NOMO-1 treated with DMSO at 0.1 percent for 48 hours (cell line): ENCODE measurements around the gene PEX5.

Source experiments
- DNase-seq: peaks from one replicate; lab custom pipeline; 2025; ENCODE audit not compliant: unreplicated experiment; lab: John Stamatoyannopoulos, UW

The PEX5 gene

DNA sequence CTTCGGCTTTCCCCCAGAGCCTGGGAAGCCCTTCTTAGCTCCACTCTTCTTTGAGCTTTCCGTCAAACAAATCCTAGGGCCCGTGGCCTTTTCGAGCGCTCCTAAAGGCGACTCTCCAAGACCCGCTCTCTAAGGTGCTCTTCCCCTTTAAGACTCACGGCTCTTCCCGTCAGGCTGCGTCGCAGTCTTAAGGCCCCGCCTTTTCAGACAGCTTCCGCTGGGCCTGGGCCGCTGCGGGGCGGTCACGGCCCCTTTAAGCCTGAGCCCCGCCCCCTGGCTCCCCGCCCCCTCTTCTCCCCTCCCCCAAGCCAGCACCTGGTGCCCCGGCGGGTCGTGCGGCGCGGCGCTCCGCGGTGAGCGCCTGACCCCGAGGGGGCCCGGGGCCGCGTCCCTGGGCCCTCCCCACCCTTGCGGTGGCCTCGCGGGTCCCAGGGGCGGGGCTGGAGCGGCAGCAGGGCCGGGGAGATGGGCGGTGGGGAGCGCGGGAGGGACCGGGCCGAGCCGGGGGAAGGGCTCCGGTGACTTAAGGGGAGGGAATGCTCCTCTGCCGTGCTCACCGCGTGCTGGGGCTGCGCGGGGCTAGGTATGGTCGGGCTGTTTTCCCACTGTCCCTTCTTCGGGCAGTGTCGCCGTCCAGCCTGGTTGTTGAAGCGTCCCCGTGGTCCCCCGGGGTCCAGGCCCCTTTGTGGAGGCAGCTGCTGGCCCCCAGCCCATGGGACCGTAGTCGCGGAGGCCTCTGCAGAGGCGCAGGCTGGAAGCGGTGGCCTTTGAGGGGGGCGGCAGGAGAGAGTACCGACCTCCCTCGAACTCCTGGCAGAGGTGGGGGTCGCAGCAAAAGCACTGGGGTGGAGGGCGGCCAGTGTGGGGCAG lies at the start of gene PEX5:
Gene PEX5, plus strand, starts transcription at position 289 of the 870 bp plus-strand sequence. CDS start 692 bp downstream, outside the sequence.
- DNase-seq, result peak; percentile 92

DNA sequence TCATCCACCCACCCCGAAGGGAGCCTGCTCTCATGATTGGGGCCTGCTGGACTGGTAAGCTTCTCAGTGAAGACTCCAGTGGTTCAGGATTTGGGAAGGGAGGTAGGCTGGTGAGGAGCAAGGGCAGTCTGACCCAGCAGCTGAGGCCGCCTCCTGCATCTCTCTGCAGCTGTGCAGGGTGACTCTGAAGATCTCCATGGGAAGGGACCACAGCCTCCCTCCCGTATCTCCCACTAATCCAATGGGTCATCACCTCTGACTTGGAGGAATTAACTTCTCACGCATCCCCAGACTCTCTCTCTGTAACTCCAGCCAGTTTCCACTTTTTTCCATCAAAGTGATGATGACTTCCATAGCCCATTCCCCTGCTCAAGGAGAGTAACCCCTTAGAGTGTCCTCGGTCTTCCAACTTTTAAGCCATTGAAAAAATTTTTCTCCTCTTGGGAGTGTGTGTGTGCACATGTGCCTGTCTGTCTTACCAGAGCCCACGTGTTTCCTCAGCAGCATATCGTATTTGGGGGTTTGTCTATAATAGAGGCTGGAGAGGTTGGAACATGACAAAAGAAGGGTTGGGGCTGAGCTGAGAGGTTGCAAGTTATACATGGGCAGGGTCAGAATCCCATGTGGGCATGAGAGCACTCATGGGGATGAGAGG lies 48.0 kb upstream of the PEX5 start:
- no peak for DNase-seq

DNA sequence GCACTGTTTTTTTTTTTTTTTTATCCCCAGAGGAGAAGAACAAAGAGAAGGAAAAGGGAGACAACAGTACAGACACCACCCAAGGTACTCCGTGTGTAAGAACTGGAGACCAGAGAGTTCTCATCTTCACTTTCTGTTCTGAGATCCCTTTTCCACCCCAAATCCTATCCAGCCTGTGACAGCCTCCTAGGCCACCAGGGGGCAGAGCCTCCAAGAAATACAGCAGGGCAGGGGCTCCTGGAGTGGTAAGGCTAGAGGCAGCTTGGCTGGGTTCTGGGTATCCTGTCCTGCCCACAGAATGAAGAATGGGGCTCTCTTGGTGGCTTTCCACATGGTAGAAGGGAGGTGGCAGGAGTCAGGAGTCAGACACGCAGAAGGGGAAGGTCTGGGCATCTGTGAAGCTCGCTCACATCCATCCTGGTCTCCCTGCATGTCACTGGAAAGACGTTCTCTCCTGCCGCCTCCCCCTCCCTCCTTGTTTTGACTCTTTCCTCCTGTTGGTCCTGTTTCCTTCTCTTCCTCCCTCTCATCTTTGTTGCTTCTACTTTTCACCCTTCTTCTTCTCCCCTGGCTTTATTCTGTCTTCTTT lies 47.3 kb upstream of the PEX5 start:
- DNase-seq, result peak; percentile 31

DNA sequence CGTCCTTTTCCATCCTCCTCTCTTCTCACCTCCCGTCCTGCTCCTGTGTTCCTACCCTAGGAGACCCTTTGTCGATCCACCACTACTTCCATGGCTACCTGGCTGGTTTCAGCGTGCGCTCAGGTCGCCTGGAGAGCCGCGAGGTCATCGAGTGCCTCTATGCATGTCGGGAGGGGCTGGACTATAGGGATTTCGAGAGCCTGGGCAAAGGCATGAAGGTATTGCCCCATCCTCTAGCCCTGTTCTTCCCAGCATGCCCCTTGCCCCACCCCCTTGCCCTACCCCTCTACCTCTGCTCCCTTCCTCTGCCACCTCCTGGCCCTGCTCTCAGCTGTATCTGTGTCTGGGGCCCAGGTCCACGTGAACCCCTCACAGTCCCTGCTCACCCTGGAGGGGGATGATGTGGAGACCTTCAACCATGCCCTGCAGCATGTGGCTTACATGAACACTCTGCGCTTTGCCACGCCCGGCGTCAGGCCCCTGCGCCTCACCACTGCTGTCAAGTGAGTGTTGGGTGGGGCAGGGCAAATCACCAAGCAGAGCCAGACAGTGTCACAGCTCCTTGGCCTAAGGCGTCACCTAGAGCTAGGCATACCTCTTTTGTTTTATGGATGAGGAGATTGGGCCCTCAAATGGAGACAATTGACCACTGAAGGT lies 46.5 kb upstream of the PEX5 start:
- no peak for DNase-seq

DNA sequence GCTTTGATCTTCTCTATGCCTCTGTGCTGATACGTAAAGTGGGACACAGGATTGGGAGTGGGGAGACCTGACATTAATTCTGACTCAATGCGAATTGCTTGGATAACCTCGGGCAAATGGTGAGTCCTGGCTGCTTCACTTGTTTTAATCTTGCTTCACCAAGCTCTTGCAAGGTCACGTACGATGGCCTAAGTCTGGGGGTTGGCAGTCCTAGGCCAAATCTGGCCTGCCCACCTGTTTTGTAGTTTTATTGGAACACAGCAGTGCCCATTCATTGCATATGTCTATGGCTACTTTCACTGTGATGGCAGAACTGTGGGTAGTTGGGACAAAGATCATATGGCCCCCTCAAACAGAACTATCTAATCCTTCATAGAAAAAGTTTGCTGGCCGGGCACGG lies 45.9 kb upstream of the PEX5 start:
- no peak for DNase-seq

DNA sequence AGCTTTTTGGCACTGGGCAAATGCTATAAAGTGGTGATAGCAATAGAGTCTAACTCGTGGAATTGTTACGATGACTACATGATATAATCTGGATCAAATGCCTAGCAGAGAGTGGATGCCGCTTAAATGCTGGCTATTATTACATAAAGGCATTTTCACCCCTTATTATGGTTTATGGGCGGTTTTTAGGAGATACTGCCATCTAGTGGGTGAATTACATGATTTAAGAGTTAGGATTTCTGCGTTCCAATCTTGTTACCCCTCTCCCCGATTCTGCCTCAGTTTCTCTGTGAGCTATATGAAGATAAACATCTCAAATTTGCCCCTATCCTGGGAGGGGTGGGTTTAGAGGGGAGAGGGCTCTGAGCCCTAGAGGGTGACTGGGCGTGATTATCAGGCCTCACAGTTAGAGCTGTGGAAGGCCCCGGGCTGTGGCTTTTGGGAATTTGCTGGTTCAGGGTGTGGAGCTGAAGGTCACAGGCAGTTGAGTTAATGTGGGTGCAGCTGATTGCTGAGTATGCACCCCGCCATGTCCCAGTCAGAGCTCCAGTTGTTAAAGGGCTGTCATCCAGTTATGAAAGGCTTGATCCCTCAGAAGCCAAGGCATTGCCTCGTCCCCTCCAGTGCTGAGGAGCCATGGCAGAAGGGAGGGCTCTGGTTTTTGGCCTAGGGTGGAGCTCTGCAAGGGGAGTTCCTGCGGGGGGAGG lies 44.9 kb upstream of the PEX5 start:
- DNase-seq, result no peak

DNA sequence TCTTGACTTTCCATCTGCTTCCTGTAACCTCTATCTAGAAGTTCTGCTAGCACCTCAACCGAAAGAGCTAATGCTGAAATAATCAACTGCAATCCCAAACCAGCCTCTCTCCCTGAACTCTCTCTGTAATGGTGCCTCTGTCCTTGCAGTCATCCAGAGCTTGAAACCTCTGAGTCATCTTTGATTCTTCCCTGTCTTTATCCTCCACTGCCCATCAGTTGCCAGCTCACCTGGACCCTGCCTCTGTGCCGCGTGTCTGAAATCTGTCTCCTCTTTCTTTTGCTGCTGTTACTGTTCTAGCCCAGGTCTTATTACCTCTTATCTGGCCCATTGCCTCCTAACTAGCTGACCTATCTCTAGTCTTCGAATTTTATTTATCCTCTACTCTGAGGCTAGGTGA lies 43.8 kb upstream of the PEX5 start:
- no peak for DNase-seq

DNA sequence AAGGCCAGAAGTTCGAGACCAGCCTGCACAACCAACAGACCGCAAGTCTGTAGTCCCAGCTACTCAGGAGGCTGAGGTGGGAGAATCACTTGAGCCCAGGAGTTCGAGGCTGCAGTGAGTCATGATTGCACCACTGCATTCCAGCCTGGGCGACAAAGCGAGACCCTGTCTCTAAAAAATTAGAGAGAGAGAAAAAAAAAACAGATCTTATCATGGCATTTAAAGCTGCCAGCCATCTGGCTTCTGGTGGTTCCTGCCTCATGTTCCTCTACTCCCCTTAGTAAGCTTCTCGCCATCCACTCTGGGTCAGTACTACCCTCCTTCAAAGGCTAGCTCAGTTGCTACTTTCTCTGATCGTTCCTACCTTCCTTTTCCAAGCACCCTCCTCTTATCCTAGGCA lies 43.3 kb upstream of the PEX5 start:
- DNase-seq, result no peak

DNA sequence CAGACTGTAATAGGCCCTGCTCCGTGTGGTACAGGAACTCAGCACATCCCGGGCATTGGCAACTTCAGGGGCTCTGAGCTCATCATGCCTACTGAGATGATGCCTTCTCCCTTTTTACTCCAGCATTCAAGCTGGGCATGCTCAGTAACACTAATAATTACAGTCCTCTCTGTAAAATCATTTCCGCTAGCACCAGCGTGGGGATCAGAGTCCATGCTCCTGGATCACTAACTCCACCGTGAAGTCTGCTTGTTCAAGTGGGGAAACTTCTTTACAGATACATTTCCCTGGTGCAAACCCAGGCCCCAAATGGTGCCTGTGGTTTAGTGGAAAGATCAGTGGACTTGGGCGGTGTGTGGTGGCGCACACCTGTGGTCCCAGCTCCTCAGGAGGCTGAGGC lies 42.6 kb upstream of the PEX5 start:
- DNase-seq, result no peak

DNA sequence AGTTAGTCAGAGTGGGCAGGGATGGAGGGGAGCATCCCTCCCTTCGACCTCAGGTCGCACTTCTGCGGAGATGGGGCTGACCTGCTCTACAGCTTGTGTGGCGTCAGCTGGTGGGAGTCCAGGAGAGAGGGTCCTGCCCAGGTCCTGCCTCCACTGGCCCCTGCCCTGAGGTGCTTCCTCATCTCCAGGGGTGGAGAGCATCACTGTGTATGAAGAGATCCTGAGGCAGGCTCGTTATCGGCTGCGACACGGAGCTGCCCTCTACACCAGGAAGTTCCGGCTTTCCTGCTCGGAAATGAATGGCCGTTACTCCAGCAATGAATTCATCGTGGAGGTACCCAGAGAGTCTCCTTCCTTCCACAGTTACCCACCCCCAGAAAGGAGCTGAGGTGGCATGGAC lies 39.1 kb upstream of the PEX5 start:
- no peak for DNase-seq

DNA sequence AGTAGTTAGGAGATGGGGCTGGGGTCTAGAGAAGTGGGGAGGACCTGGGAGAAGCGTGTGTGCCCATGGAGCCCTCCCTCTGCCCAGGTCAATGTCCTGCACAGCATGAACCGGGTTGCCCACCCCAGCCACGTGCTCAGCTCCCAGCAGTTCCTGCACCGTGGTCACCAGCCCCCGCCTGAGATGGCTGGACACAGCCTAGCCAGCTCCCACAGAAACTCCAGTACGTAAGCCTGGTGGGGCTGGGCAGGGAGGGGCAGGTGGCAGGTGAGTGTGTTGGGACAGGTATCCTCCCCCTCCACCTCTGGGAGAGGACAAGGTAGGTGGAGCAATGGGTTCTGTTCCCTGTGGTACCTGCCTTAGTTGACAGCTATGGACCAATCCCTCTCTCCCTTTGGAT lies 38.6 kb upstream of the PEX5 start:
- DNase-seq, result no peak

DNA sequence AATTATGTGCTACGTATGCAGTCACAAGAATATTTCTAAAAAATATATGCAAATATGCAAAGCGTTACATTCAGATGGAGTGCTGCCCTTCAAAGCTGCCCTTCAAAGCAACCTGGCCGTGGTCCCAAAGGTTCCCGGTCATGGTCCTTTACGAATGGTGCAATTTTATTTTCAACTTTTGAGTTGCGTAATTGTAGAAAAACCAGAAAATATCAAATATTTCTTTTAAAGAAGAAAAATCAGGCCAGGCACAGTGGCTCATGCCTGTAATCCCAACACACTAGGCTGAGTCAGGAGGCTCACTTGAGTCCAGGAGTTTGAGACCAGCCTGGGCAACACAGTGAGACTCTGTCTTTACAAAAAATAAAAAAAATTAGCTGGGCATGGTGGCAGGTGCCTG lies 38.0 kb upstream of the PEX5 start:
- DNase-seq, result no peak

DNA sequence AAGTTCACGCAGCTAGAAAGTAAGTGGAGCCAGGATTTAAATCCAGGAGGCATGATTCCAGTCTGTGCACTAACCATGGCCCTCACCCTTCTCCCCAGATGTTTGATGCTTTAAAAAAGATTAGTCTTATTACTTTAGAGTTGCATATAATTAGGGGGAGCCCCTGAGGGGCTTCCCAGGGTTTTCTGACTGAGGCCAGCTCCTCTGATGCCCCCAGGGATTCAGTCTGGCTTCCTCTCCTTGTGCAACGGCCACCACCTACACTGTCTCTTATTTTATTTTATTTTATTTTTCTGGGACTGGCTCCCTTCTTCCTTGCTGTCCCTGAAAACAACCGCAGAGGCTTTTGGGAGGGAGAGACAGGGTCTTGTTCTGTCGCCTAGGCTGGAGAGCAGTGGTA lies 36.7 kb upstream of the PEX5 start:
- DNase-seq, result no peak

DNA sequence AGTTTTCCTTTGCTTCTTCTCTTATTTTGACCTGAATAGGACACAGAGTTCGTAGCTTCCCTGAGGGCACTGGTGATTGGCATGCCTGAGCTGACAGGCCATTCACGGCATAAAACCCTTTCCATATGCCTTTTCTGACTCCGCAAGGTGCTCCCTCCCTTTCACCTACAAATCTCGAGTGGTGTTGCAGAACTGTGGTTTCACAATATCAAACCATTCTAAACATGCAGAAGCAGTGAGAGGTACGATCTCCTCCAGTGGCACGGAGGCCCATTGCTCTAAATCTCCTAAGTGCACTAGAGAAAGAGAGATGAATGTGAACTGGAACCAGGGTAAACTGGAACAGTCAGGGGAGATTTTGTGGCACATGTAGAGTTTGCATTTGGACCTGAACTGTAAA lies 35.4 kb upstream of the PEX5 start:
- no peak for DNase-seq

DNA sequence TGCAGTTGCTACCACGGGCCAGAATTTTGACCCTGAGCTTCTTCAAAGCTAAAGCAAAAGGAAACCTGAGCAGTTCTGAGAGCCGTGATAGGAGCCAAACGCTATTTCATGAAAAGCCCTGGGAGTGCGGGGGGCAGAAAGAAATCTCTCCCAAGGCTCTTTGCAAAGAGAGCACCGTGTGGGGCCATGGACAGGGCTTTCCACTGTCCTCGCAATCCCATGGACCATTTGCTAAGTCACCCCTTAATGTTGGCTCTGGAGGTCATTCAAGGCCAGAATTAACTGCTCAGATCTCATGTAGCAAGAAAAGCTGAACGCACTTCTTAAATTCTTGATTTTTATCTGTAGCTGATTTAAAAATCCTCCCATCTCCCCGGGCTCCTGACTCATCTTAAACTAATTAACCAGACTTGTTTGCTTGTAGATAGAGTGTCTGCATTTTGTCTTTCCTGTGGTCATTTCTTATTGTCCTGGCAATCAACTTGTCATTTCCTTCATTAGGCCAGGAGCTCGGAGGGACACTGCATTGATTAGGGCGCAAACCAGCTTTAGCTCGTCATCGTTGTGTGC lies 34.5 kb upstream of the PEX5 start:
- no peak for DNase-seq

DNA sequence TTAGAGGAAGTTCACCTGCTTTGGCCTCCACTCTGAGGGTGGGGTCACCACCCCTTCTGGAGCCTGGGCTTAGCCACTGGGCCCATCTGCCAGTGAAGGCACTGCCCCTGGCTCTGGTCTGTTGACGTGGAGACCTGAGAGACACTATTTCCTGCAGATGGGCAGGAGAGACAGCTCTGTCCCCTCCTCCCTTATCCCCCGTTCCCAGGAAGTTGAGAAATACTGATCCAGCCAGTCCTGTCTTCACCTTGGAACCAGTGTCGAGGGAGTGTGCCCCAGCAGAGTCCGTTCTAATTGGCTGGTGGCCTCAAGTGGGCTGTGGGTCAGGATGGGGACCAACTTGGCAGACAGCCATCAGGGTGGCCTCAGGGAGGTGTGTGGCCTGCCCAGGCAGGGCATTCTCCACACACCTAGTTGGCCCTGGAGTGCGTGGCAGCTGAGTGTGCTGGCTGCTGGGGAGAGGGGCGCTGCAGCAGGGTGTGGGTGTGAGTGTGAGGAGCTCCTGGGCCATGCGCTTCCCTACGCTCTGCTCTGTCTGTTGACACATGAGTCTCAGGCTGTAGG lies 33.9 kb upstream of the PEX5 start:
- no peak for DNase-seq

DNA sequence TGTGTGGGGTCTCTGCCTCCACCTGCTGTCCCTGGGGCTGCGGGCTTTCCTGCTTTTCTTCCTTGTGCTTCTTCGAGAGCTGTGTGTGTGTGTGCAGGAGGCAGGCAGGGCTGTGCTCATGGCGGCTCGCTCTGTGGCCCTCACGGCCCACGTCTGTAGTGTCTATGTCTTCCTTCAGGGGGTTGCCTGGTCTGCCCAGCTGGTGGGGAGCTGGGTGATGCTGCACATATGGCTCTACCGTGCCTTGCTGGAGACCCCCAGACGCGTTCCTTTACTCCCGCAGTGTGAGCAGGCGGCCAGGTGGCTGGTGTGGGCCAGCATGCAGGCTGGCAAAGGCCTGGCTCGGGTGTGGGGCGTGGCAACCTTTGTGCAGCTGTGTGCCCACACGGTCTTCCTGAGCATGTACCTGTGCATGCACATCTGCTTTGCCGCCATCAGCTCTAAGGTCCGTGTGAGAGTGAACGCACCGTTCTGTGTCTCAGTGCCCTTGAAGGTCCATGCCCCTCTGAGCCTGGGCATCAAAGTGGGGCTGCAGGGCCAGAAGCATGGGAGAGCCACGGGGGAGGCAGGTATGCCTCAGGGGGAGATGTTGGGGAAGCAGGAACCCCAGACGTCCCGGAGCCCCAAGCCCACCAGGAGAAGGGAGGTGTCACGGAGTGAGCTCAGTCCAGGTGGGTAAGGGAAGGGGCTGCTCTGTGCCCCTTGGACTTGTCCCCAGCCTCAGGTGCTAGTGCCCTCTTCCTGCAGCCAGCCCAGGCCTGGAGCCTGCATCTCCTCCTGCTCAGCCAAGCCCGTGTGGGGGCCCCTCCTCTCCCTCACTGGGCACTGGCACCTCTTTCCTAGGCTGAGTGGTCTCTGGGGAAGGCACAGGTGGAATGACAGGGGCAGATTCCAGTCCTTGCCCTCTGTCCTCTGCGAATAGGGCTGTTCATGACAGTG lies 33.0 kb upstream of the PEX5 start:
- no peak for DNase-seq

DNA sequence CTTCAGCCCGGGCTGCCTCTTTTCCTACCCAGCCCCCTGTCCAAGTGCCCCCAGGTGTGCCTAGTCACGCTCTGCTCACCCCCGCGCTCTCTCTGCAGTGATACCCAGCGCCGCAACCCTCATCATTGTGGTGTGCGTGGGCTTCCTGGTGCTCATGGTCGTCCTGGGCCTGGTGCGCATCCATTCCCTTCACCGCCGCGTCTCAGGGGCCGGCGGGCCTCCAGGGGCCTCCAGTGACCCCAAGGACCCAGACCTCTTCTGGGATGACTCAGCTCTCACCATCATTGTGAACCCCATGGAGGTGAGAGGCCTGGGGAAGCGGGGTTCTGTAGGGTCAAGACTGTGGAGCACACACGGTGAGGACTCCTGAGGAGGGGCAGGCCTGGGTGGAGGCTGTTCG lies 32.1 kb upstream of the PEX5 start:
- DNase-seq, result no peak
